OCI-LY3 (cell line): Measurements from ENCODE around the gene PROSER3.

Experiments used
- H2AFZ ChIP-seq: fragments of 200-600, 300-600 bp; shearing (Covaris generic); 2 replicates; pipeline ENCODE4 v1.6.0; 2014; ENCODE audit warnings: antibody characterized with exemption, low read depth, low read length
- H3K27ac ChIP-seq: fragments of 200-600, 300-600 bp; sonication (generic); 2 replicates; pipeline ENCODE4 v1.5.1; 2014; ENCODE audit warnings: mild to moderate bottlenecking, low read length, moderate library complexity, mixed read lengths
- H3K27me3 ChIP-seq: fragments of 200-600, 300-600 bp; sonication (generic); 2 replicates; pipeline ENCODE4 v1.6.1; 2014; ENCODE audit warnings: low read depth, low read length, mixed read lengths
- H3K36me3 ChIP-seq: fragments of 200-600, 300-600 bp; sonication (generic); replicated peaks from 2 replicates; pipeline ENCODE3; 2014; ENCODE audit warnings: low read depth, low read length, mixed read lengths
- H3K4me1 ChIP-seq: fragments of 300-600, 200-600 bp; sonication (generic); 2 replicates; pipeline ENCODE4 v1.6.1; 2014; ENCODE audit warnings: low read length, mixed read lengths
- H3K4me2 ChIP-seq: fragments of 200-600, 300-600 bp; sonication (generic); 2 replicates; pipeline ENCODE4 v1.6.1; 2014; ENCODE audit warnings: low read length, mixed read lengths
- H3K4me3 ChIP-seq: fragments of 300-600, 200-600 bp; sonication (generic); 2 replicates; pipeline ENCODE4 v1.5.1; 2014; ENCODE audit warnings: antibody characterized with exemption, mild to moderate bottlenecking, low read length, moderate library complexity
- H3K79me2 ChIP-seq: fragments of 300-600, 200-600 bp; shearing (Covaris generic); 2 replicates; pipeline ENCODE4 v1.6.1; 2014; ENCODE audit warnings: mild to moderate bottlenecking, low read length, mixed read lengths
- H3K9ac ChIP-seq: fragments of 300-600, 200-600 bp; shearing (Covaris generic); 2 replicates; pipeline ENCODE4 v1.6.0; 2014; ENCODE audit warnings: mild to moderate bottlenecking, low read length, moderate library complexity
- H3K9me3 ChIP-seq: fragments of 200-600, 300-600 bp; shearing (Covaris generic); 2 replicates; pipeline ENCODE4 v1.6.1; 2014; ENCODE audit warnings: low read length, mixed read lengths; ENCODE audit not compliant: insufficient read depth
- H4K20me1 ChIP-seq: fragments of 200-600, 300-600 bp; sonication (generic); 2 replicates; pipeline ENCODE4 v1.6.1; 2016; ENCODE audit warnings: low read length, mixed read lengths; ENCODE audit not compliant: insufficient read depth
- EZH2phosphoT487 ChIP-seq: fragments of 200-600 bp; shearing (Covaris generic); IDR thresholded peaks from 2 replicates; pipeline ENCODE4 v1.6.1; 2018; ENCODE audit warnings: antibody characterized with exemption, mixed run types, low read depth
- TF ChIP-seq, protein P1 (sequence below): fragments of 200-600, 300-600 bp; sonication (generic); IDR thresholded peaks from 2 replicates; pipeline ENCODE4 v1.5.1; 2014; ENCODE audit warnings: antibody characterized with exemption, low read length, low read depth

Gene PROSER3

DNA sequence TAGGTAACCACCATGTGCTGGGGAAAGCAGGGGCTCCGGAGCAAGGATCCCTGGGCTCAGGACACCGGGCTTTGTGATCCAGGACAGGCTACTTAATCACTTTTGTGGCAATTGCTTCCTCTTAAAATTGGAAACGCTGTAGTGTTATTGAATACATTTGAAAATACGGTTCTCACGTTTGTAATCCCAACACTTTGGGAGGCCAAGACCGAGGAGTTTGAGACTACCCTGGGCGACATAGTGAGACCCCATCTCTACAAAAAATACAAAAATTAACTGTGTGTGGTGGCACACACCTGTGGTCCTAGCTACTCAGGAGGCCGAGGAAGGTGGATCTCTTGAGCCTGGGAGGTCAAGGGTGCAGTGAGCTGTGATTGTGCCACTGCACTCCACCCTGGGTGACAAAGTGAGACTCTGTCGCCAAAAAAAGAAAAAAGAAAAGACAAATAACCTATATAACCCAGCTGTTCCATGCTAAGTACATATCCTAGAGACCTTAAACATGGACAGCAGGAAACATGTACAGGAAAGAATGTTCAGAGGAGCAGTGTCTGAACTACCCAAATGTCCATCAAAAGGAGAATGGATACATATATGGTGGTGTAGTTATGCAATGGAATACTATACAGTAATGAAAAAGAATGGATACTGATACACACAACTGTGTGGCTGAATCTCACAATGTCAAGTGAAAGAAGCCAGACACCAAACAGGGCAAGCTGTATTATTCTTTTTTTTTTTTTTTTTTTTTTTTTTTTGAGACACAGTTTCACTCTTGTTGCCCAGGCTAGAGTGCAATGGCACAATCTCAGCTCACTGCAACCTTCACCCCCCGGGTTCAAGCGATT lies 55.3 kb downstream of the PROSER3 start:
- Histone ChIP-seq H3K4me2 (no peak overlapping the region), H3K79me2 (no peaks in the 10 kb centered on the region), H3K27me3 (0 out of 2 replicates have a peak, but pooled peaks cover 7% of the 10 kb centered on the region), H3K27ac (no peak overlapping the region), H3K4me3 (no peak overlapping the region), H4K20me1 (no peaks in the 10 kb centered on the region), H3K36me3 (no peaks in the 10 kb centered on the region), H2AFZ (no peak overlapping the region), H3K9me3 (no peaks in the 10 kb centered on the region), H3K4me1 (no peaks in the 10 kb centered on the region), H3K9ac (no peak overlapping the region)
- TF ChIP-seq, protein P1, sequence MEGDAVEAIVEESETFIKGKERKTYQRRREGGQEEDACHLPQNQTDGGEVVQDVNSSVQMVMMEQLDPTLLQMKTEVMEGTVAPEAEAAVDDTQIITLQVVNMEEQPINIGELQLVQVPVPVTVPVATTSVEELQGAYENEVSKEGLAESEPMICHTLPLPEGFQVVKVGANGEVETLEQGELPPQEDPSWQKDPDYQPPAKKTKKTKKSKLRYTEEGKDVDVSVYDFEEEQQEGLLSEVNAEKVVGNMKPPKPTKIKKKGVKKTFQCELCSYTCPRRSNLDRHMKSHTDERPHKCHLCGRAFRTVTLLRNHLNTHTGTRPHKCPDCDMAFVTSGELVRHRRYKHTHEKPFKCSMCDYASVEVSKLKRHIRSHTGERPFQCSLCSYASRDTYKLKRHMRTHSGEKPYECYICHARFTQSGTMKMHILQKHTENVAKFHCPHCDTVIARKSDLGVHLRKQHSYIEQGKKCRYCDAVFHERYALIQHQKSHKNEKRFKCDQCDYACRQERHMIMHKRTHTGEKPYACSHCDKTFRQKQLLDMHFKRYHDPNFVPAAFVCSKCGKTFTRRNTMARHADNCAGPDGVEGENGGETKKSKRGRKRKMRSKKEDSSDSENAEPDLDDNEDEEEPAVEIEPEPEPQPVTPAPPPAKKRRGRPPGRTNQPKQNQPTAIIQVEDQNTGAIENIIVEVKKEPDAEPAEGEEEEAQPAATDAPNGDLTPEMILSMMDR: no peak
- TF ChIP-seq EZH2phosphoT487: no peak

DNA sequence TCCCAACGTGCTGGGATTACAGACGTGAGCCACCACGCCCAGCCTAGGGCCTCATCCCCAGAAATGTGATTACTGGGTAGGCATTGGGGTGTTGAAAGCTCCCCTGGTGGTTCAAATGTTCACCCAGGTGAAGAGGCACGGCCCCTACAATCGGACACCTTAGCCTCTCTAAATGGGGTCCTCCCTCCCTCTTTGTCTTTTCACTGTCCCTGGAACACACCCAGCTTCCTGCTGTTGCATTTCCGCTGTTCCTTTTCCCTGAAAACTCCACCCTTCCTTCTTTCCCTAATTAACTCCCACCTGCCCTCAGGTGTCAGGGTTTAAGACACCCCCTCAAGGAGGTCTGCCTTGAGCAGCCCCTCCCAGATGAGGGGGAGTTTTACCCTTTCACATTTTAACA lies 58.3 kb downstream of the PROSER3 start:
- no peaks in the 10 kb centered on the region for H4K20me1 ChIP-seq
- no peak overlapping the region for H3K4me2 ChIP-seq
- H2AFZ ChIP-seq: no peak overlapping the region
- no peaks in the 10 kb centered on the region for H3K9me3 ChIP-seq
- H3K79me2 ChIP-seq: no peaks in the 10 kb centered on the region
- H3K27me3 ChIP-seq: 0 out of 2 replicates have a peak, but pooled peaks cover 7% of the 10 kb centered on the region
- H3K27ac ChIP-seq: no peak overlapping the region
- no peaks in the 10 kb centered on the region for H3K36me3 ChIP-seq
- no peaks in the 10 kb centered on the region for H3K4me1 ChIP-seq
- no peak overlapping the region for H3K9ac ChIP-seq
- no peak overlapping the region for H3K4me3 ChIP-seq
- TF ChIP-seq, protein P1: no peak
- no peak for TF ChIP-seq EZH2phosphoT487

DNA sequence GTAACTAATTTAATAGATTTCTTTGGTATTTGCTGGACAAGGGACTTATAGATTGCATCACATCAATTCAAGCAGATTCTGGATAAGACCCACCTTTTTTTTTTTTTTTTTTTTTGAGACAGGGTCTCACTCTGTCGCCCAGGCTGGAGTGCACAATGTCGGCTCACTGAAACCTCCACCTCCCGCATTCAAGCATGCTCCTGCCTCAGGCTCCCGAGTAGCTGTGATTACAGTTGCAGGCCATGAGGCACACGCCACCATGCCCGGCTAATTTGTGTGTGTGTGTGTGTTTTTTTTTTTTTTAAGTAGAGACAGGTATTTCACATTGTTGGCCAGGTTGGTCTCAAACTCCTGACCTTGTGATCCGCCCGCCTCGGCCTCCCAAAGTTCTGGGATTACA lies 58.9 kb downstream of the PROSER3 start:
- Histone ChIP-seq H2AFZ (no peak overlapping the region), H3K27me3 (0 out of 2 replicates have a peak, but pooled peaks cover 7% of the 10 kb centered on the region), H4K20me1 (no peaks in the 10 kb centered on the region), H3K27ac (no peak overlapping the region), H3K36me3 (no peaks in the 10 kb centered on the region), H3K4me1 (no peaks in the 10 kb centered on the region), H3K4me2 (no peak overlapping the region), H3K9ac (no peak overlapping the region), H3K79me2 (no peaks in the 10 kb centered on the region), H3K9me3 (no peaks in the 10 kb centered on the region), H3K4me3 (no peak overlapping the region)
- TF ChIP-seq, protein P1: no peak
- TF ChIP-seq EZH2phosphoT487: no peak

DNA sequence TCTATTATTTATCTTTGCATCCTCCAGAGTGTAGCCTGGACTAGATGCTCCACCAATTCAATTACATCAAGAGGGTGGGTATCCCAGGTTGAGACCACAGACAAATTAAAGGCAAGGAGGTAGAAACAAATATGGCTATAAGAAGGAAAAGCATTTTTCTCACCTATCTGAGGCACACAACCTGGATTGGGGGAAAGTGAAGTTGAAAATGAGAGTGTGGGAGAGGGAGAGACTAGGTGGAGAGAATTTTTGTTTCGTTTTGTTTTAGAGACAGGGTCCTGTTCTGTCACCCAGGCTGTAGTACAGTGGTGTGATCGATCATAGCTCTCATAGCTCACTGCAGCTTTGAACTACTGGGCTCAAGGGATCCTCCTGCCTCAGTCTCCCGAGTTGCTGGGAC lies 60.5 kb downstream of the PROSER3 start:
- no peak overlapping the region for H2AFZ ChIP-seq
- H3K9me3 ChIP-seq: no peaks in the 10 kb centered on the region
- H3K4me1 ChIP-seq: peaks cover 4% of the 10 kb centered on the region; the same call in 1 of the 2 replicates
- H3K4me3 ChIP-seq: no peak overlapping the region
- H3K36me3 ChIP-seq: no peaks in the 10 kb centered on the region
- H3K27ac ChIP-seq: no peak overlapping the region
- TF ChIP-seq, protein P1: no peak
- TF ChIP-seq EZH2phosphoT487: no peak
- H3K9ac ChIP-seq: no peak overlapping the region
- 0 out of 2 replicates have a peak, but pooled peaks cover 4% of the 10 kb centered on the region for H3K27me3 ChIP-seq
- H3K4me2 ChIP-seq: no peak overlapping the region
- no peaks in the 10 kb centered on the region for H3K79me2 ChIP-seq
- no peaks in the 10 kb centered on the region for H4K20me1 ChIP-seq
